ENCODE measurements around the gene BAZ2B.

DNA sequence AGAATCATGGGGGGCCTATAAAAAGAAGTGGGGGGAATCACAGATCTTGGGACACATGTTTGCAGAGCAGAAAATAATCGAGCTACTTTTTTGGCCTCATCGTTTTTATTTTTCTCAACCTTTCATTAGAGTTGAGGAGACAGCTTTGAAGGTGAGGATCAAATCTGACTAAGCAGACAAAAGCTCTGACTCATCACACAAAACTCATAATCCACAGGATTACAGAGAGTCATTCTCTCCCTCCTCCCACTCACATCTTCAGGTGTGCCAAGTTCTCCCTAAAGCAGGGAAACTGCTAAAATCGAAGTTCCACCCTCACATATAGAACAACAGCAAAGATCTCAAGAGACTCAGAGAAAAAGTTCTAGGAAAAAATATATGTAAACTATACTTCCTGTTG, 15.6 kb downstream of the BAZ2B start:
- TF ChIP-seq, protein P1, sequence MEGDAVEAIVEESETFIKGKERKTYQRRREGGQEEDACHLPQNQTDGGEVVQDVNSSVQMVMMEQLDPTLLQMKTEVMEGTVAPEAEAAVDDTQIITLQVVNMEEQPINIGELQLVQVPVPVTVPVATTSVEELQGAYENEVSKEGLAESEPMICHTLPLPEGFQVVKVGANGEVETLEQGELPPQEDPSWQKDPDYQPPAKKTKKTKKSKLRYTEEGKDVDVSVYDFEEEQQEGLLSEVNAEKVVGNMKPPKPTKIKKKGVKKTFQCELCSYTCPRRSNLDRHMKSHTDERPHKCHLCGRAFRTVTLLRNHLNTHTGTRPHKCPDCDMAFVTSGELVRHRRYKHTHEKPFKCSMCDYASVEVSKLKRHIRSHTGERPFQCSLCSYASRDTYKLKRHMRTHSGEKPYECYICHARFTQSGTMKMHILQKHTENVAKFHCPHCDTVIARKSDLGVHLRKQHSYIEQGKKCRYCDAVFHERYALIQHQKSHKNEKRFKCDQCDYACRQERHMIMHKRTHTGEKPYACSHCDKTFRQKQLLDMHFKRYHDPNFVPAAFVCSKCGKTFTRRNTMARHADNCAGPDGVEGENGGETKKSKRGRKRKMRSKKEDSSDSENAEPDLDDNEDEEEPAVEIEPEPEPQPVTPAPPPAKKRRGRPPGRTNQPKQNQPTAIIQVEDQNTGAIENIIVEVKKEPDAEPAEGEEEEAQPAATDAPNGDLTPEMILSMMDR (IDR thresholded peaks at IDR 0.05; ENCODE audit: low read length), result no peak
- TF ChIP-seq EZH2phosphoT487 (IDR thresholded peaks at IDR 0.05; ENCODE audit: low read length) (no peak), EZH2 (optimal IDR thresholded peaks at IDR 0.05; ENCODE audit: low read depth, low read length) (no peak)

Data from MM.1S (cell line).